GM19467 (cell line): ENCODE data around the gene TRIM50.
"Not testable (repeated sequence)": the region's sequence is repeated elsewhere in the genome, so short reads cannot be mapped to it uniquely, and the experiment has no call there.

Source experiments
- ATAC-seq: cut with Tn5 transposase; IDR thresholded peaks from one replicate; pipeline ENCODE4 v1.9.1; 2021; ENCODE audit warnings: mild to moderate bottlenecking, moderate library complexity; ENCODE audit not compliant: unreplicated experiment

The TRIM50 gene

GRCh38 chr7:73316521-73316920, 11.4 kb downstream of the TRIM50 start:
- ATAC-seq: no peak

GRCh38 chr7:73314271-73314670, 13.6 kb downstream of the TRIM50 start:
- no peak for ATAC-seq

DNA sequence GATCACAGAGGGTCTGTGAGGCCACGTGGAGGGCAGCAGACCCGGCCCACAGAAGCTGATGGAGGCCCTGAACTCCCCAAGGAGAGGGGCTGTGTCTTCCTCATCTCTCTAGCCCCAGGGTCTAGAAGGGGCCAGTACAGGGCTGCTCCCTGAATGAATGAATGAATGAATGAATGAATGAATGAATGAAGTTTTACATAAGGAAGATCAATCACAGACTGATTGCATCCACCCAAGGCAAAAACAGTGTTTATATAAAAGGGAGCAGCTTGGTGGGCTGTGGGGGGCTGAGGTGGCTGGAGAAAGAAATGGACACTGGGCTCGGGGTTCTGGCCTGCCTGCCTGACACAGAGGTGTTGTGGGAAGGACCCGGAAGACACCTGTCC, 14.4 kb downstream of the TRIM50 start:
- ATAC-seq: no peak

DNA sequence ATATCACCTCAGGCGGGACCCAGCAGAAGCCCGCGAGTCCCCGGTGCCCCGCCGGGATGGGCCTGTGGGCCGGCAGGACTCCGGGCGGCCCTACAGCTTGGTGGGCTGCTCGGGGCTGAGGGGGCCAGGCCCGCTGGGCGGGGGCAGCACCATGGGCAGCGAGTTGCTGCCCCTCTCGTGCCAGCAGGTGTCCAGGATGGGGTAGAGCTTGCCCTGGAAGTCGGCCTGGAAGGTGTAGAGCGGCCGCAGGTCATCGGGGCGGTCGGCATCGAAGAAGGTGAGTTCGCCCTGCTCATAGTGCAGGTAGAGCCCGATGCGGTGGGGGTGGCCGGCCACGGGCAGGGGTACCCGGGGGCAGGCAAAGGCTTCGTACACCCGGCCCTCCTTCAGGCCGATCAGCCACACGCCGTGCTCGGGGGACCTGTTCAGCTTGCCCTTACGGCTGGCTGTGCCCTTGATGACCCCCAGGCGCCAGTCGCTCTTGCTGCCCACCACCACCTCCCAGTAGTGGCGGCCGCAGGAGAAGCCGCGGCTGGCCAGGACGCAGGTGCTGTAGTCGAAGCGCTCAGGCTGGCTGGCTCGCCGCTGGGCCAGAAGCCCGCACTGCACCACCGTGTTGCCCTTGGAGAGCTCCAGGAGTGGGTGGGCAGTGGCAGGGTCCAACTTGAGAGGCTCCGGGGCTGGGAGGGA, 14.9 kb downstream of the TRIM50 start:
- no peak for ATAC-seq

DNA sequence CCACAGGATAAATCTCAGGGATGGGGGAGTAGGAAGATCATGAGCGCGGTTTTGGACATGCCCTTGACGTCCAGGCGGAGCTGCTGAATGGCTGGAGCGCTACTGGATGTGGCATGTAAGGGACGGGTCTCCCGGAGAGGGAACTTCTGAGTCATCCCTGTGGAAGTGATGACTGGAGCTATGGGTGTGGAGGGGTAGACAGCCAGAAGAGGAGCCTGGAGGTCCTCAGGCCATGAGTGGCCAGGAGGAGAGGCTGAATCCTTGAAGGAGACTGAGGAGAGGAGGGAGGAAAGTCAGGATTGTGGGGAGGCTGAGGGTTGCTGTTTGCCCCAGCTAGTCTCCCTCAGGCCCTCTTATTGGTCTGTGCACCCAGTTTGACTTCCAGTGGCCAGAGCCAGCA, 16.5 kb downstream of the TRIM50 start:
- not testable (repeated sequence) for ATAC-seq

- peak; percentile 82 for ATAC-seq
These were observed 19.1 kb downstream of the TRIM50 start, which contains the start of gene NSUN5 for GRCh38 chr7:73308665-73309214. Gene NSUN5, minus strand, starts transcription at chr7:73308826. Its CDS starts 36 bp downstream, at chr7:73308790.

- ATAC-seq: peak; percentile 24
These were observed 19.7 kb downstream of the TRIM50 start for GRCh38 chr7:73308074-73308664.

- ATAC-seq: no peak
These were observed 20.4 kb downstream of the TRIM50 start for GRCh38 chr7:73307436-73307835.

- not testable (repeated sequence) for ATAC-seq
These were observed 23.1 kb downstream of the TRIM50 start for GRCh38 chr7:73304612-73305387.

GRCh38 chr7:73304071-73304470, 23.8 kb downstream of the TRIM50 start:
- ATAC-seq: no peak

DNA sequence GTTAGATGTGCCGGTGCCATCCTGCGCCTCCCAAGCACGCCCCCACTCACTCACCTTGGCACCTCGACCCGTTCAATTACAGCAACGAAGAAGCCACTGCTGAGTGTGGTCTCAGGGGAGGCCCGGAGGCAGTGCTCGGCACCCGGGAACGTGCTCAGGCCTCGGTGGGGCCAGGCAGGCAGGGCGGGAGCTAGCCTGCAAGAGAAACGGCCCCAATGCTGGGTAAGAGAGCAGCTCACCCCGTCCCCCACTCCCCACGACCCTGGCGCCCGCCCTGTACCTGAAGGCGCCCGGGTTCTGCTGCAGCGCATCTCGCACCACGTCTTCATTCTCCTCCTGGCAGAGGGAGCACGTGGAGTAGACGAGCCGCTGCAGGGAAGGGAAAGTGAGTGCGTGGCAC, 24.3 kb downstream of the TRIM50 start:
- ATAC-seq: no peak

- ATAC-seq: not testable (repeated sequence)
These were observed 25.0 kb downstream of the TRIM50 start for GRCh38 chr7:73302846-73303245.

GRCh38 chr7:73301108-73301507, 26.8 kb downstream of the TRIM50 start:
- ATAC-seq: not testable (repeated sequence)

DNA sequence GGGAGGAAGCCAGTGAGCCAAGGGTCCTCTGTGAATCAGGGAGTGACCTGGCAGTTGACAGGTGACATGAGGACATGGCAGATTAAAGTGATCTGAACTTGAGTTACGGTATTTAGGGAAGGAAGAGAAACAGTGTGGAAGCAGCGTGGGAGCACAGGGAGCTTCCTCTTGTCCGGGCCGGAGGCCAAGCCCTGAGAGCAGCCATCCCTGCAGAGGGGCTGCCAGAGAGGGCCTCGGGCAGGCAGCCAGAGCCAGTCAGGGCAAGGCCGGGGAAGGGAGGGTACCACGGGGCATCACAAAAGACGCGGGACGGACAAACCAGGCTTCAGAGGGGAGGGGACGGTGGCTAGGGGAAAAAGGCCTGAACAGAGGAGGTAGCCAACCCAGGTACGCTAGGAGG, 28.1 kb downstream of the TRIM50 start:
- not testable (repeated sequence) for ATAC-seq

- ATAC-seq: not testable (repeated sequence)
These were observed 30.2 kb downstream of the TRIM50 start for GRCh38 chr7:73297706-73298105.

GRCh38 chr7:73297235-73297634, 30.6 kb downstream of the TRIM50 start:
- not testable (repeated sequence) for ATAC-seq

GRCh38 chr7:73277210-73277609, 50.7 kb downstream of the TRIM50 start:
- ATAC-seq: not testable (repeated sequence)

DNA sequence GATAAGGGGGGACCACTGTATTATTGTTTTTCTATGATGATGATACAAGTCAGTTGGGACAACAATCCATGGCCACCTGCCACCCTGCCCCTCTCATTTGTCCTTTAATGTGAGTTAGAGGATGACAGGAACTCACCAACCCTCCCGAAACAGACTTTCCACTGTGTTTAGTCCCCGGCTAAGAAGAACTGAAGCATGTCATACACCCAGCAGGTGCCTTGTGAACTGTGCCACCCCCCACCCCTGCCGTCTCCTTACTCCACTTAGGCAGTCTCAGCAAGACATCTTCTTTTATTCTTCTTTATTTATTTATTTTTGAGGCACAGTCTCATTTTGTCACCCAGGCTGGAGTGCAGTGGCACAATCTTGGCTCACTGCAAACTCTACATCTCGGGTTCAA, 60.1 kb downstream of the TRIM50 start:
- ATAC-seq: not testable (repeated sequence)

DNA sequence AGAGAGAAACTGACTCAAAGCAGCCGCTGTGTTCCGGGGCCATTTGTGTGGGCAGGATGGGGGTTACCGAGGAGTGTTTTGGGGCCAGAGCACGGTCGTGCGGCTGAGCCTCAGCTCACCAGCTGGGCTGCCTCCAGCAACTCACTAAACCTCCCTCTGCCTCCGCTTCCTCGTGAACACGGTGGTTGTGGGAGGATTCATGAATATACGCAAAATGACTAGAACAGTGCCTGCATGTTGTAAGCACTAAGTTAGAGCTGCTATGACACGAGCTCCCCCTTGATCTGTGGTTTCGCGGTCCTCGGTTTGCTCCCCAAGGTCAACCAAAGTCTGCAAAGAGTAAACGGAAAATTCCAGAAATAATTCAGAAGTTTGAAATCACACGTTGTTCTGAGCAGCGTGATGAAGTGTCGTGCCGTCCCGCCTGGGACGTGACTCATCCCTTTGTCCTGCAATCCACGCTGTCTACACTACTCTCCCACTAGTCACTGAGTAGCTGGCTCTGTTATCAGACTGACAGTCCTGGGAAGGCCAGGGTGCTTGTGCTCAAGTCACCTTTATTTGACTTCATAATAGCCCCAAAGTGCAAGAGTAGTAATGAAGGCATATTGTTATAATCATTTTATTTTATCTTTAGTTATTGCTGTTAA, 61.0 kb downstream of the TRIM50 start:
- peak; percentile 67 for ATAC-seq
